Measurements from ENCODE around the gene PTPRN2. TPM values are rescaled to one million over a fixed set of nuclear protein-coding genes. Genes with fewer than 3 reads are reported as not detected.

PTPRN2 gene
- total and polyA plus RNA-seq, 2 of the 13 experiments (the other 11 are each of a cell fraction or from before 2014, with no cell fraction given): 2.5 to 24.2 TPM

DNA sequence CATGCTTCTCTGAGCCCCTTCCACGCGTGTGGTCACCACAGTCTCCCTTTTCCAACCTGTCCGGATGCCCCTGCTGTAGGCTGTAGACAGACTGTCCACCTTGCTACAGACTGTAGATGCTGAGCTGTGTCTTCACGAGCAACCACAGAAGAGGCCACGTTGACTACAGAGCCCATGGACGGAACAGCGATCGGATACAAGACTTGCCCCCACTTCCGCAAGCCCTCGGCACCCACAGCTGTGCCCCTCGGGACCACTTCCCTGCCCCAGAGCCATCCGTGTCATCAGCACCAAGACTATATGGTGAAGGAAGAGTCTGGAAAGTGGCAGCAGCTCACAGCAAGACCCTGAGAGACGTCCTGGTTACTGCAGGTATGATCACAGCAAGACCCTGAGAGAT, 759.4 kb downstream of the PTPRN2 start (continued):
- TF ChIP-seq, protein P1, sequence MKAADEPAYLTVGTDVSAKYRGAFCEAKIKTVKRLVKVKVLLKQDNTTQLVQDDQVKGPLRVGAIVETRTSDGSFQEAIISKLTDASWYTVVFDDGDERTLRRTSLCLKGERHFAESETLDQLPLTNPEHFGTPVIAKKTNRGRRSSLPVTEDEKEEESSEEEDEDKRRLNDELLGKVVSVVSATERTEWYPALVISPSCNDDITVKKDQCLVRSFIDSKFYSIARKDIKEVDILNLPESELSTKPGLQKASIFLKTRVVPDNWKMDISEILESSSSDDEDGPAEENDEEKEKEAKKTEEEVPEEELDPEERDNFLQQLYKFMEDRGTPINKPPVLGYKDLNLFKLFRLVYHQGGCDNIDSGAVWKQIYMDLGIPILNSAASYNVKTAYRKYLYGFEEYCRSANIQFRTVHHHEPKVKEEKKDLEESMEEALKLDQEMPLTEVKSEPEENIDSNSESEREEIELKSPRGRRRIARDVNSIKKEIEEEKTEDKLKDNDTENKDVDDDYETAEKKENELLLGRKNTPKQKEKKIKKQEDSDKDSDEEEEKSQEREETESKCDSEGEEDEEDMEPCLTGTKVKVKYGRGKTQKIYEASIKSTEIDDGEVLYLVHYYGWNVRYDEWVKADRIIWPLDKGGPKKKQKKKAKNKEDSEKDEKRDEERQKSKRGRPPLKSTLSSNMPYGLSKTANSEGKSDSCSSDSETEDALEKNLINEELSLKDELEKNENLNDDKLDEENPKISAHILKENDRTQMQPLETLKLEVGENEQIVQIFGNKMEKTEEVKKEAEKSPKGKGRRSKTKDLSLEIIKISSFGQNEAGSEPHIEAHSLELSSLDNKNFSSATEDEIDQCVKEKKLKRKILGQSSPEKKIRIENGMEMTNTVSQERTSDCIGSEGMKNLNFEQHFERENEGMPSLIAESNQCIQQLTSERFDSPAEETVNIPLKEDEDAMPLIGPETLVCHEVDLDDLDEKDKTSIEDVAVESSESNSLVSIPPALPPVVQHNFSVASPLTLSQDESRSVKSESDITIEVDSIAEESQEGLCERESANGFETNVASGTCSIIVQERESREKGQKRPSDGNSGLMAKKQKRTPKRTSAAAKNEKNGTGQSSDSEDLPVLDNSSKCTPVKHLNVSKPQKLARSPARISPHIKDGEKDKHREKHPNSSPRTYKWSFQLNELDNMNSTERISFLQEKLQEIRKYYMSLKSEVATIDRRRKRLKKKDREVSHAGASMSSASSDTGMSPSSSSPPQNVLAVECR (CRISPR knock-in tag; IDR thresholded peaks at IDR 0.05; ENCODE audit: borderline replicate concordance): no peak
- TF ChIP-seq SOX6 (IDR thresholded peaks at IDR 0.05) (no peak), SOX6 (CRISPR knock-in tag; IDR thresholded peaks at IDR 0.05) (no peak), NR2F1 (CRISPR knock-in tag; IDR thresholded peaks at IDR 0.05) (no peak)

DNA sequence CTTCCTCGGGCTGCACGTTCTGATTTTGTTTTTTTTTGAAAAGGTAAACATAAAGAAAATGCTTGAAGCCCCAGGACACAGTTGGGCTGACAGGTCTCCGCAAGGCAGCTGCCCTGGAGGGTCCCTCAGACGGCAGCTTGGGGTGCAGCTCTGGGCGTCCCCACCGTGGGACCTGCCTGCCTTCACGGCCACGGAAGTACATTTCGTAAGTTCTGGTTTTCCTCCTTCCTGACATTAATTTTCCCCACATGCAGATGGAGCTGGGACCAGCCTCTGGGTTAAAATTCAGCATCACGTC, 759.8 kb downstream of the PTPRN2 start:
- Histone ChIP-seq H3K27me3 (ENCODE audit: control insufficient read depth in 1 of 2, insufficient read depth in 2 of 2, low read length in 2 of 2) (no peaks in the 10 kb centered on the region), H3K9me3 (ENCODE audit: low read length) (no peaks in the 10 kb centered on the region), H3K4me3 (replicated peaks in 1 of 3; ENCODE audit: insufficient read depth in 1 of 3, low read depth in 2 of 3, low read length in 3 of 3) (no peak overlapping the region), H3K27ac (ENCODE audit: extremely low read length, insufficient read depth, low read length) (no peak overlapping the region), H3K79me2 (ENCODE audit: insufficient read depth, low read length) (no peaks in the 10 kb centered on the region), H3K36me3 (replicated peaks in 1 of 2; ENCODE audit: control insufficient read depth in 1 of 2, insufficient read depth in 2 of 2, low read length in 2 of 2) (no peaks in the 10 kb centered on the region), H3K4me2 (ENCODE audit: low read depth, low read length) (no peak overlapping the region), H3K4me1 (ENCODE audit: insufficient read depth, low read length) (no peaks in the 10 kb centered on the region), H4K20me1 (ENCODE audit: insufficient read depth, low read length) (no peaks in the 10 kb centered on the region), H2AFZ (ENCODE audit: low read length) (no peak overlapping the region), H3K9ac (ENCODE audit: insufficient read depth, low read depth, low read length) (no peak overlapping the region)
- no TSS peak for BruUV-seq (replicated peaks)
- TF ChIP-seq ZNF883 (CRISPR knock-in tag; IDR thresholded peaks at IDR 0.05; ENCODE audit: not compliant biosample characterization) (no peak), BRCA1 (CRISPR knock-in tag; IDR thresholded peaks at IDR 0.05) (no peak), ZNF562 (CRISPR knock-in tag; IDR thresholded peaks at IDR 0.05; ENCODE audit: borderline replicate concordance) (no peak), SATB2 (CRISPR knock-in tag; IDR thresholded peaks at IDR 0.05) (no peak), HNRNPLL (IDR thresholded peaks at IDR 0.05; ENCODE audit: low read depth, low read length, poor library complexity, severe bottlenecking) (no peak), FOXK1 (CRISPR knock-in tag; IDR thresholded peaks at IDR 0.05; ENCODE audit: borderline replicate concordance, low read depth) (no peak)
- TF ChIP-seq, protein P2, sequence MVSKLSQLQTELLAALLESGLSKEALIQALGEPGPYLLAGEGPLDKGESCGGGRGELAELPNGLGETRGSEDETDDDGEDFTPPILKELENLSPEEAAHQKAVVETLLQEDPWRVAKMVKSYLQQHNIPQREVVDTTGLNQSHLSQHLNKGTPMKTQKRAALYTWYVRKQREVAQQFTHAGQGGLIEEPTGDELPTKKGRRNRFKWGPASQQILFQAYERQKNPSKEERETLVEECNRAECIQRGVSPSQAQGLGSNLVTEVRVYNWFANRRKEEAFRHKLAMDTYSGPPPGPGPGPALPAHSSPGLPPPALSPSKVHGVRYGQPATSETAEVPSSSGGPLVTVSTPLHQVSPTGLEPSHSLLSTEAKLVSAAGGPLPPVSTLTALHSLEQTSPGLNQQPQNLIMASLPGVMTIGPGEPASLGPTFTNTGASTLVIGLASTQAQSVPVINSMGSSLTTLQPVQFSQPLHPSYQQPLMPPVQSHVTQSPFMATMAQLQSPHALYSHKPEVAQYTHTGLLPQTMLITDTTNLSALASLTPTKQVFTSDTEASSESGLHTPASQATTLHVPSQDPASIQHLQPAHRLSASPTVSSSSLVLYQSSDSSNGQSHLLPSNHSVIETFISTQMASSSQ (IDR thresholded peaks at IDR 0.05; ENCODE audit: low read depth): no peak
- TF ChIP-seq, protein P2 (CRISPR knock-in tag; IDR thresholded peaks at IDR 0.05; ENCODE audit: borderline replicate concordance): no peak
- TF ChIP-seq, protein P3, sequence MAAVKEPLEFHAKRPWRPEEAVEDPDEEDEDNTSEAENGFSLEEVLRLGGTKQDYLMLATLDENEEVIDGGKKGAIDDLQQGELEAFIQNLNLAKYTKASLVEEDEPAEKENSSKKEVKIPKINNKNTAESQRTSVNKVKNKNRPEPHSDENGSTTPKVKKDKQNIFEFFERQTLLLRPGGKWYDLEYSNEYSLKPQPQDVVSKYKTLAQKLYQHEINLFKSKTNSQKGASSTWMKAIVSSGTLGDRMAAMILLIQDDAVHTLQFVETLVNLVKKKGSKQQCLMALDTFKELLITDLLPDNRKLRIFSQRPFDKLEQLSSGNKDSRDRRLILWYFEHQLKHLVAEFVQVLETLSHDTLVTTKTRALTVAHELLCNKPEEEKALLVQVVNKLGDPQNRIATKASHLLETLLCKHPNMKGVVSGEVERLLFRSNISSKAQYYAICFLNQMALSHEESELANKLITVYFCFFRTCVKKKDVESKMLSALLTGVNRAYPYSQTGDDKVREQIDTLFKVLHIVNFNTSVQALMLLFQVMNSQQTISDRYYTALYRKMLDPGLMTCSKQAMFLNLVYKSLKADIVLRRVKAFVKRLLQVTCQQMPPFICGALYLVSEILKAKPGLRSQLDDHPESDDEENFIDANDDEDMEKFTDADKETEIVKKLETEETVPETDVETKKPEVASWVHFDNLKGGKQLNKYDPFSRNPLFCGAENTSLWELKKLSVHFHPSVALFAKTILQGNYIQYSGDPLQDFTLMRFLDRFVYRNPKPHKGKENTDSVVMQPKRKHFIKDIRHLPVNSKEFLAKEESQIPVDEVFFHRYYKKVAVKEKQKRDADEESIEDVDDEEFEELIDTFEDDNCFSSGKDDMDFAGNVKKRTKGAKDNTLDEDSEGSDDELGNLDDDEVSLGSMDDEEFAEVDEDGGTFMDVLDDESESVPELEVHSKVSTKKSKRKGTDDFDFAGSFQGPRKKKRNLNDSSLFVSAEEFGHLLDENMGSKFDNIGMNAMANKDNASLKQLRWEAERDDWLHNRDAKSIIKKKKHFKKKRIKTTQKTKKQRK (IDR thresholded peaks at IDR 0.05; ENCODE audit: low read length): no peak
- no peak for ATAC-seq
- in situ Hi-C loops (cut with HindIII; ENCODE audit: extremely low pct_ligation_motif_present, low pct_unique_long_range_greater_than_20kb) (no loop called here), intact Hi-C loops (cut with micrococcal nuclease; ENCODE audit: unreplicated experiment) (no loop called here)
- WGBS (ENCODE audit: low lambda C conversion rate): 65% methylated on average over 4 of the region's 10 CpGs
- no peak for DNase-seq (ENCODE audit: low spot score)
- no peak for FAIRE-seq
- ChIA-PET CTCF (ENCODE audit: low intra/inter-chr PET ratio, low total read pairs) (no interaction called here), POLR2A (no interaction called here)
